Stimulated activated CD8-positive, alpha-beta memory T cell treated with anti-CD3 and anti-CD28 coated beads, Interleukin-7, amount 100 ng/mL, for 4 hours (primary cell): ENCODE data around the gene MEA1.
A peak's percentile ranks its signal among the peaks of the same experiment; 100 is the strongest.
"Not testable (repeated sequence)": the region's sequence is repeated elsewhere in the genome, so short reads cannot be mapped to it uniquely, and the experiment has no call there.

Source experiments
- DNase-seq, 2 donors: peaks; one replicate each; pipeline ENCODE4 v3.0.0-alpha.2; 2020; ENCODE audit warnings: low read depth in 2 of 2

The MEA1 gene

GRCh38 chr6:43013843-43014433 lies at the start of gene MEA1, which contains the start of gene KLHDC3:
Gene MEA1 (minus strand): TSS chr6:43013946. CDS start chr6:43013813, 133 bp downstream.
Gene KLHDC3 (plus strand): TSS chr6:43014249. CDS start chr6:43017193, 2,944 bp downstream.
- DNase-seq: peak; percentile 98 to 99

- DNase-seq: no peak
These were observed 49.1 kb upstream of the MEA1 start for GRCh38 chr6:43062818-43063217.

- no peak for DNase-seq
These were observed 48.1 kb upstream of the MEA1 start for GRCh38 chr6:43061861-43062260.

GRCh38 chr6:43060755-43061633 lies 47.2 kb upstream of the MEA1 start:
- DNase-seq: no peak

- no peak for DNase-seq
These were observed 46.4 kb upstream of the MEA1 start for GRCh38 chr6:43060034-43060754.

GRCh38 chr6:43059168-43060033 lies 45.7 kb upstream of the MEA1 start, which contains the start of the genes KLC4 and MRPL2:
Gene KLC4 (plus strand): TSS chr6:43059631. CDS start chr6:43061336, 1,705 bp downstream.
Gene MRPL2 (minus strand): TSS chr6:43059434. CDS start chr6:43059381, 53 bp downstream.
- peak; percentile 96 to 98 for DNase-seq

GRCh38 chr6:43058531-43058930 lies 44.8 kb upstream of the MEA1 start:
- no peak for DNase-seq

- DNase-seq: no peak
These were observed 42.2 kb upstream of the MEA1 start for GRCh38 chr6:43055966-43056365.

GRCh38 chr6:43054206-43054943 lies 40.6 kb upstream of the MEA1 start:
- DNase-seq: no peak

- DNase-seq: peak; percentile 71 to 85
These were observed 39.9 kb upstream of the MEA1 start, which contains the start of gene CUL7 for GRCh38 chr6:43053545-43054205. Gene CUL7 (minus strand): TSS chr6:43053851. CDS start chr6:43052788, 1,063 bp downstream.

- DNase-seq: no peak
These were observed 39.2 kb upstream of the MEA1 start for GRCh38 chr6:43052842-43053544.

GRCh38 chr6:43052225-43052841 lies 38.6 kb upstream of the MEA1 start:
- DNase-seq: no peak

- DNase-seq: no peak
These were observed 37.2 kb upstream of the MEA1 start for GRCh38 chr6:43050981-43051380.

GRCh38 chr6:43047998-43048397 lies 34.3 kb upstream of the MEA1 start:
- DNase-seq: no peak

GRCh38 chr6:43045371-43045930 lies 31.7 kb upstream of the MEA1 start:
- no peak for DNase-seq

- no peak for DNase-seq
These were observed 29.6 kb upstream of the MEA1 start for GRCh38 chr6:43043310-43043709.

- not testable (repeated sequence) for DNase-seq
These were observed 27.7 kb upstream of the MEA1 start for GRCh38 chr6:43041475-43041874.

GRCh38 chr6:43040542-43041257 lies 27.0 kb upstream of the MEA1 start:
- no peak for DNase-seq
